Spleen (tissue), 11 donors: ENCODE data around the gene SSH2. TPM values are rescaled to one million over a fixed set of nuclear protein-coding genes. Genes with fewer than 3 reads are reported as not detected.
"Not testable (repeated sequence)": the region's sequence is repeated elsewhere in the genome, so short reads cannot be mapped to it uniquely, and the experiment has no call there.

Experiments used
- DNase-seq: peaks from one replicate; pipeline ENCODE4 v3.0.0-alpha.2; 2020
- H3K27ac ChIP-seq, 8 donors: fragments of 200-600 bp; sonication (generic) in 7 of 8; 1 replicate in 4 of 8; 2 replicates in 4 of 8; pipeline versions ENCODE4 v1.5.0 to v1.8.0; 2016 to 2021; ENCODE audit warnings: inconsistent platforms in 4 of 8, mild to moderate bottlenecking in 4 of 8, moderate library complexity in 1 of 8
- H3K27me3 ChIP-seq, 7 donors: fragments of 200-600 bp; sonication (generic) in 6 of 7; replicated peaks in 1 of 7; 1 replicate in 4 of 7; 2 replicates in 3 of 7; pipeline versions ENCODE4 v1.5.0 to v1.8.0; 2016 to 2021; ENCODE audit warnings: inconsistent platforms in 3 of 7, mild to moderate bottlenecking in 1 of 7
- H3K36me3 ChIP-seq, 6 donors: fragments of 200-600 bp; sonication (generic) in 5 of 6; 1 replicate in 4 of 6; 2 replicates in 2 of 6; pipeline versions ENCODE4 v1.5.0 to v1.8.0; 2016 to 2021; ENCODE audit warnings: inconsistent platforms in 2 of 6
- H3K4me1 ChIP-seq, 6 donors: fragments of 200-600 bp; sonication (generic) in 5 of 6; 1 replicate in 3 of 6; 2 replicates in 3 of 6; pipeline versions ENCODE4 v1.5.0 to v1.8.0; 2016 to 2021; ENCODE audit warnings: inconsistent platforms in 3 of 6
- H3K4me3 ChIP-seq, 8 donors: fragments of 200-600 bp; sonication (generic) in 7 of 8; 1 replicate in 4 of 8; 2 replicates in 4 of 8; pipeline versions ENCODE4 v1.5.0 to v1.8.0; 2016 to 2021; ENCODE audit warnings: inconsistent platforms in 4 of 8, mild to moderate bottlenecking in 4 of 8, moderate library complexity in 2 of 8
- H3K9me3 ChIP-seq, 8 donors: fragments of 200-600 bp; sonication (generic) in 7 of 8; 1 replicate in 4 of 8; 2 replicates in 4 of 8; pipeline versions ENCODE4 v1.5.0 to v1.8.0; 2016 to 2021; ENCODE audit warnings: inconsistent platforms in 4 of 8
- POLR2A ChIP-seq, 3 donors: fragments of 450-650 bp; IDR thresholded peaks; one replicate each; pipeline ENCODE4 v1.5.1; 2017; ENCODE audit warnings: antibody characterized with exemption in 3 of 3, mild to moderate bottlenecking in 1 of 3
- POLR2AphosphoS5 ChIP-seq, 3 donors: sonication (generic); formaldehyde crosslinking; IDR thresholded peaks; one replicate each; pipeline ENCODE4 v1.5.1; 2017; ENCODE audit warnings: antibody characterized with exemption in 3 of 3
- WGBS, 5 donors: extraction: QIAGEN DNeasy Blood & Tissue Kit in 3 of 5; methylation state at CpG; one replicate each; pipeline versions ENCODE4 v1.1.5 to v1.1.7; 2013 to 2018; 5-methylcytosine and 5-hydroxymethylcytosine counted together
- intact Hi-C: fragments of 100-400 bp; cut with DNase I; formaldehyde crosslinking; loops from one replicate; pipeline ENCODE4 v1.15.0; 2023; ENCODE audit warnings: low total_unique reads
- polyA plus RNA-seq, 3 donors: library from polyadenylated mRNA; stranded (reverse); fragments of 200-250 nt; gene quantifications; one replicate each; pipeline ENCODE4 v1.2.1, GENCODE V29; 2013
- total RNA-seq, 7 donors: library from RNA; depleted of rRNA in 3 of 7; stranded (reverse); fragments of >200 nt in 3 of 7; fragmentation: NEBNext Ultra II Directional in 4 of 7; extraction: Animal tissue kit (Norgen Biotek cat#: 25700) in 4 of 7; gene quantifications; one replicate each; pipeline versions ENCODE4 v1.1.0 to v1.2.1, GENCODE V29; 2016 to 2021
- TF ChIP-seq, protein P1 (sequence below), 11 experiments: fragments of 200-600 bp in 7 of 11; fragments of 450-650 bp in 4 of 11; sonication (generic) in 4 of 11; IDR thresholded peaks in 8 of 11; conservative IDR thresholded peaks in 3 of 11; 1 replicate in 7 of 11; 2 replicates in 4 of 11; pipeline versions ENCODE4 v1.4.0 to v1.8.0; 2016 to 2021; ENCODE audit warnings: antibody characterized with exemption in 11 of 11, inconsistent platforms in 4 of 11, mild to moderate bottlenecking in 1 of 11
- donor health status: healthy with polysubstance abuse.
- donor health status: DM: no; HTN: no; CAD: no; lungs with moderate emphysema.
- donor health status: DM: no; HTN: no; CAD: no.
- donor health status: Bipolar disorder and iron deficiency.
- donor health status: healthy.
- donor health status: DM: no; HTN: no; CAD: no.
- donor health status: DM: yes; HTN: yes; CAD: no.

SSH2 gene
- total and polyA plus RNA-seq, 10 donors, result 15.9 to 182 (median 113) TPM

DNA sequence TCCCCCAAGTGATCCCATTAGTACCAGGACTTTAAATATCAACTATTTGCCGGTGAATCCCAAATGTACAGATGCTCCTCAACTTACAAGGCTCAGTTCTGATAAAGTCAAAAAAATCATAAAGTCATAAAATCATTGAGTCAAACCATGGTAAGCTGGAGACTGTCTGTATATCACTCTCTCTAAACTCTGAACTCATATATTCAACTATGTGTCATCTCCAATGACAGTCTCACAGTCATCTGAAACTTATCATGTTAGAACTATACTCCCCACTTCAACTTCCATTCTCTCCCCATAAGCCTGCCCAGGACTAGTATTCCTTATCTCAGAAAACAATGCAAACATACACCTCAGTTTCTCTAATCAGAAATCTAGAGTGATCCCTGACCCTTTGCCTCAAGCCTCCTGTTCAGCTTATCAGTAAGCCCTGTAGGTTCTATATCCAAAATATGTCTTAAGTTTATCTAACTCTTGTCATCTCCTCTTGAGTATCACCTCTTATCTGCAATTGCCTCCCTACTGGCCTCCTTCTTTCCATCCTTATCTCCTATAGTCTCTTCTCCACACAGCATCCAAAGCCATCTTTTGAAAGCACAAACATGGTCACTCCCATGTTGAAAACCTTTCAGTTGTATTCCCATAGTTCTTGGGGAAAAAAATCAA is 55.0 kb downstream of the SSH2 start:
- Histone ChIP-seq H3K27me3 (no peaks in the 10 kb centered on the region), H3K27ac (no peak overlapping the region), H3K4me1 (peaks cover 0 to 35% (median 8%) of the 10 kb centered on the region in 6 donors), H3K9me3 (no peaks in the 10 kb centered on the region), H3K36me3 (no peaks in the 10 kb centered on the region), H3K4me3 (no peak overlapping the region)
- DNase-seq, result no peak
- TF ChIP-seq, protein P1, sequence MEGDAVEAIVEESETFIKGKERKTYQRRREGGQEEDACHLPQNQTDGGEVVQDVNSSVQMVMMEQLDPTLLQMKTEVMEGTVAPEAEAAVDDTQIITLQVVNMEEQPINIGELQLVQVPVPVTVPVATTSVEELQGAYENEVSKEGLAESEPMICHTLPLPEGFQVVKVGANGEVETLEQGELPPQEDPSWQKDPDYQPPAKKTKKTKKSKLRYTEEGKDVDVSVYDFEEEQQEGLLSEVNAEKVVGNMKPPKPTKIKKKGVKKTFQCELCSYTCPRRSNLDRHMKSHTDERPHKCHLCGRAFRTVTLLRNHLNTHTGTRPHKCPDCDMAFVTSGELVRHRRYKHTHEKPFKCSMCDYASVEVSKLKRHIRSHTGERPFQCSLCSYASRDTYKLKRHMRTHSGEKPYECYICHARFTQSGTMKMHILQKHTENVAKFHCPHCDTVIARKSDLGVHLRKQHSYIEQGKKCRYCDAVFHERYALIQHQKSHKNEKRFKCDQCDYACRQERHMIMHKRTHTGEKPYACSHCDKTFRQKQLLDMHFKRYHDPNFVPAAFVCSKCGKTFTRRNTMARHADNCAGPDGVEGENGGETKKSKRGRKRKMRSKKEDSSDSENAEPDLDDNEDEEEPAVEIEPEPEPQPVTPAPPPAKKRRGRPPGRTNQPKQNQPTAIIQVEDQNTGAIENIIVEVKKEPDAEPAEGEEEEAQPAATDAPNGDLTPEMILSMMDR (IDR thresholded peaks at IDR 0.05 in 8 of 11, conservative IDR thresholded peaks at IDR 0.05 in 3 of 11), result no peak
- TF ChIP-seq POLR2AphosphoS5 (IDR thresholded peaks at IDR 0.05), result no peak
- TF ChIP-seq POLR2A (IDR thresholded peaks at IDR 0.05), result no peak
- WGBS, 5 donors, result 90 to 100% (median 100%) methylated on average over 1 of the region's 1 CpG
- intact Hi-C loops, result no loop called here

DNA sequence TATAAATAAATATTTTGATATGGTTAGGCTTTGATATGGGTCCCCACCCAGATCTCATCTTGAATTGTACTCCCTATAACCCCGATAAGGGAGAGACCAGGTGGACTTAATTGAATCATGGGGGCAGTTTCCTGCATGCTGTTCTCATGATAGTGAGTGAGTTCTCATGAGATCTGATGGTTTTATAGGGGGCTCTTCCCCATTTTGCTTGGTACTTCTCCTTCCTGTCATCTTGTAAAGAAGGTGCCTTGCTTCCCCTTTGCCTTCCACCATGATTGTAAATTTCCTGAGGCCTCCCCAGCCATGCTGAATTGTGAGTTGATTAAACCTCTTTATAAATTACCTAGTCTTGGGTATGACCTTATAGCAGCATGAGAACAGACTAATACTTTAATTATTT is 55.7 kb downstream of the SSH2 start:
- intact Hi-C loops, DNase-seq, H3K4me3 ChIP-seq, H3K27me3 ChIP-seq, H3K9me3 ChIP-seq, H3K36me3 ChIP-seq: not testable (repeated sequence)
- 67 to 83% (median 80%) methylated on average over 1 of the region's 1 CpG for whole genome bisulfite sequencing, 5 donors
- H3K27ac ChIP-seq, result peak overlapping the region in 1 of 8 donors; percentile 21
- peaks cover 0 to 34% (median 8%) of the 10 kb centered on the region in 6 donors for H3K4me1 ChIP-seq

DNA sequence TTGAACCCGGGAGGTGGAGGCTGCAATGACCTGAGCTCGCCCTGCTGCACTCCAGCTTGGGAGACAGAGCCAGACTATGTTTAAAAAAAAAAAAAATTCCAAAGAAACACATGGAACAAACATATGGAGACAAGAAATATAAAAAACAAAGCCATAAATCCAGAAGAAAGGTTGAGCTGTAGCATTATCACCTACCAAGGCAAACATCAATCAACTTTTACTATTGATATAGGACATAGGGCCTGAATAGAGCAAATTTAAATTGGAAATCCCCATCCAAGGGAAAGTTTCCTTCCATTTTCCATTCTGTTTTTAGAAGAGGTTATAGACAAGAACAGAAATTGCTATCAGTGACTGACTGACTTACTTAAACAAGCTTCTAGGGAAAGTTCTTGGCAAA is 56.6 kb downstream of the SSH2 start:
- no peak overlapping the region for H3K27ac ChIP-seq
- TF ChIP-seq POLR2A (IDR thresholded peaks at IDR 0.05) (no peak), POLR2AphosphoS5 (IDR thresholded peaks at IDR 0.05) (no peak)
- TF ChIP-seq, protein P1 (IDR thresholded peaks at IDR 0.05 in 8 of 11, conservative IDR thresholded peaks at IDR 0.05 in 3 of 11), result no peak
- peaks cover 0 to 30% (median 8%) of the 10 kb centered on the region in 6 donors for H3K4me1 ChIP-seq
- H3K36me3 ChIP-seq, result no peaks in the 10 kb centered on the region
- H3K9me3 ChIP-seq, result no peaks in the 10 kb centered on the region
- H3K27me3 ChIP-seq, result no peaks in the 10 kb centered on the region
- intact Hi-C loops, result no loop called here
- DNase-seq, result no peak
- H3K4me3 ChIP-seq, result no peak overlapping the region
- WGBS, 5 donors, result 94 to 100% (median 98%) methylated on average over 2 of the region's 2 CpGs

DNA sequence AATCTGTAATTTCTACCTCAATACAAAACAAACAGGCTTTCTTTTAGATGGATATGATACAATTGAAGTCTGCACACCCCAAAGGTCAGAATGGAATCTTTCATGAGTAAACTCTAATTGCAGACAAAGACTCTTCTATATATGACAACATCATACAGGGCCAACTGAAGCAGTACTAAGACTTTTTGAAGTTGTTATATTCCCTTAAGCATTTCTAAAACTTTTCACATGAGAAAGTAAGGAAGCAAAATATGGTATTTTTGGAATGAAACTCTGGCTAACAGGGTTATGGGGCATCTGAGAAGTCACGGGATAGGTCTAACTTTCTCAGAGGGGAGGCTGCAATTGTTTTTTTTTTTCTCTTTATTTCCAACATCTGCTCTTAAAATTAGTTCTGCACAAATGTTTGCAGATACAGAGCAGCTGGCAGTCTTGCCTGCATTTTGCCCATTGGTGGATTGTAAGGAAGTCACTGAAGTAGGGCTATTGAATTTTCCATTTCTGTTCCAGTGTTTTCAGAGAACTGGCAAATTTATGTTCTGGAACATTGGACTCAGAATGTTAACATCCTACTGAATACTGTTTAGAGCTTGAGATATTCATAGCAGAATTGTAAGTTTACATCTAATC is 59.1 kb downstream of the SSH2 start:
- no peaks in the 10 kb centered on the region for H3K36me3 ChIP-seq
- H3K4me3 ChIP-seq, result no peak overlapping the region
- H3K4me1 ChIP-seq, result peaks cover 0 to 53% (median 25%) of the 10 kb centered on the region in 6 donors
- no peak for DNase-seq
- TF ChIP-seq POLR2AphosphoS5 (IDR thresholded peaks at IDR 0.05), result no peak
- TF ChIP-seq POLR2A (IDR thresholded peaks at IDR 0.05), result no peak
- TF ChIP-seq, protein P1 (IDR thresholded peaks at IDR 0.05 in 8 of 11, conservative IDR thresholded peaks at IDR 0.05 in 3 of 11), result no peak
- intact Hi-C loops, result no loop called here
- no peaks in the 10 kb centered on the region for H3K9me3 ChIP-seq
- no peaks in the 10 kb centered on the region for H3K27me3 ChIP-seq
- no peak overlapping the region for H3K27ac ChIP-seq
- WGBS, 5 donors, result 77 to 97% (median 89%) methylated on average over 1 of the region's 1 CpG
